ENCODE measurements around the gene IFNA2.
A peak's percentile ranks its signal among the peaks of the same experiment; 100 is the strongest.

DNA sequence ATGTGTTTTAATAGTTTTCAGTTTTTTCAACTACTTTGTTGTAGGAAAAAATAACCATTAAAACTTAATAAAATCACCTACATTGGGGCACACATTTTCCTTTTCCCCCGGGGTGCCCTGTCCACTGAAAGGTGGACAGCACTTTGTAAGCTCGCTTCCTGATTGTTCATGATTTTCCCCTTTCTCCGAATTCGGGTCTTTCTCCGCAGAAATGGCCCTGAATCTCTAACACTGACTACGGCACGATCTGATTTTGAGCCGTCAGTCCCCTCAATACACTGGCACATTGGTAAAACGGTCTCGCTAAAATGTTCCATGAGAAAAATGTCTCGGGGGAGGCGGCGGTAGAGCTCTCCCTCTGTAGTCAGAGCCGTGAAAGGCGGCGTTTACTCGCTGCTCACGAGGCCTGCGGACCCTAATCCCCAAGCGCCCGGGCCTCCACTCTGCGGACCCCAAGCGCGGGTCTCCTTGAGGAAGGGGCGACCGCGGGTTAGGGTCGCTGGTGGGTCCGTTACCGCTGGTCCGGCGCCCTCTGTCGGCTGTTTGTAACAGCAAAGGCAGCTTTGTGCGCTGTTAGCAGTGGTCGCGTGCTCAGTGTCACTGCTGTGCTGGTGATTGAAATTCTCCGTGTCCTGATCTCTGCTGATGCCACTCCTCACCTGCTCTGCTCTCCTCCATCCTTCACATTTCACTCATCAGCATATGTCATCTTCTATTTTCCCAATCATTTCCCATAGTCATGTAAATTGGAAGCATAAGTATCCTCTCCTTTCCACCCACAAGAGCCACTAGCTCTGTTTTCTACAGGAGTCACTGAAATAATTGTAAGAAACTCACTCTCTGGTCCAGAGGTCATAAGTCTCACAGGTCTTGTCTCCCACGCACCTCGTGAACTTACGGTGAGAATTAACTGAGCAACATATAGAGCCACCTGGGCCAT, 10.8 kb upstream of the IFNA2 start:
- TF ChIP-seq MXI1 (IDR thresholded peaks at IDR 0.05; ENCODE audit: borderline replicate concordance, low read depth, low read length) (no peak), CEBPB (IDR thresholded peaks at IDR 0.05; ENCODE audit: low read depth, low read length) (no peak), POLR2A (IDR thresholded peaks at IDR 0.05; ENCODE audit: low read depth, low read length) (no peak), RFX5 (IDR thresholded peaks at IDR 0.05; ENCODE audit: low read depth, low read length) (no peak), RAD21 (IDR thresholded peaks at IDR 0.05; ENCODE audit: low read length) (peak; percentile 22), CHD1 (IDR thresholded peaks at IDR 0.05; ENCODE audit: low read depth, low read length) (no peak), BHLHE40 (IDR thresholded peaks at IDR 0.05; ENCODE audit: low read depth, low read length) (peak; percentile 53; the same call in 1 of the 2 replicates), SMC3 (IDR thresholded peaks at IDR 0.05; ENCODE audit: low read depth, low read length) (peak; percentile 30; the same call in 1 of the 2 replicates), RCOR1 (IDR thresholded peaks at IDR 0.05; ENCODE audit: insufficient replicate concordance, low read length) (no peak)
- TF ChIP-seq, protein P1, sequence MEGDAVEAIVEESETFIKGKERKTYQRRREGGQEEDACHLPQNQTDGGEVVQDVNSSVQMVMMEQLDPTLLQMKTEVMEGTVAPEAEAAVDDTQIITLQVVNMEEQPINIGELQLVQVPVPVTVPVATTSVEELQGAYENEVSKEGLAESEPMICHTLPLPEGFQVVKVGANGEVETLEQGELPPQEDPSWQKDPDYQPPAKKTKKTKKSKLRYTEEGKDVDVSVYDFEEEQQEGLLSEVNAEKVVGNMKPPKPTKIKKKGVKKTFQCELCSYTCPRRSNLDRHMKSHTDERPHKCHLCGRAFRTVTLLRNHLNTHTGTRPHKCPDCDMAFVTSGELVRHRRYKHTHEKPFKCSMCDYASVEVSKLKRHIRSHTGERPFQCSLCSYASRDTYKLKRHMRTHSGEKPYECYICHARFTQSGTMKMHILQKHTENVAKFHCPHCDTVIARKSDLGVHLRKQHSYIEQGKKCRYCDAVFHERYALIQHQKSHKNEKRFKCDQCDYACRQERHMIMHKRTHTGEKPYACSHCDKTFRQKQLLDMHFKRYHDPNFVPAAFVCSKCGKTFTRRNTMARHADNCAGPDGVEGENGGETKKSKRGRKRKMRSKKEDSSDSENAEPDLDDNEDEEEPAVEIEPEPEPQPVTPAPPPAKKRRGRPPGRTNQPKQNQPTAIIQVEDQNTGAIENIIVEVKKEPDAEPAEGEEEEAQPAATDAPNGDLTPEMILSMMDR (conservative IDR thresholded peaks at IDR 0.05; ENCODE audit: low read depth, low read length), result peak; percentile 61
- TF ChIP-seq, protein P2, sequence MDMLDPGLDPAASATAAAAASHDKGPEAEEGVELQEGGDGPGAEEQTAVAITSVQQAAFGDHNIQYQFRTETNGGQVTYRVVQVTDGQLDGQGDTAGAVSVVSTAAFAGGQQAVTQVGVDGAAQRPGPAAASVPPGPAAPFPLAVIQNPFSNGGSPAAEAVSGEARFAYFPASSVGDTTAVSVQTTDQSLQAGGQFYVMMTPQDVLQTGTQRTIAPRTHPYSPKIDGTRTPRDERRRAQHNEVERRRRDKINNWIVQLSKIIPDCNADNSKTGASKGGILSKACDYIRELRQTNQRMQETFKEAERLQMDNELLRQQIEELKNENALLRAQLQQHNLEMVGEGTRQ (IDR thresholded peaks at IDR 0.05; ENCODE audit: low read depth, low read length), result no peak
